GM12878 (cell line): ENCODE measurements around the gene MCC. TPM values are rescaled to one million over a fixed set of nuclear protein-coding genes. Genes with fewer than 3 reads are reported as not detected.

Experiments
- ATAC-seq: fragments of 200-7000 bp; cut with Tn5 transposase; 3 replicates; pipeline ENCODE4 v1.9.1; 2020; ENCODE audit warnings: mild to moderate bottlenecking, moderate library complexity
- BruUV-seq: library from RNA; stranded (reverse); fragments of 400-500 nt; replicated peaks from 2 replicates; lab custom pipeline; 2021; lab: Mats Ljungman, UMichigan
- CTCF ChIA-PET: fragments of 300-600 bp; sonication (Branson Sonifier 250); formaldehyde crosslinking; extraction: SDS; loops from one replicate; lab custom pipeline; 2021; ENCODE audit warnings: inconsistent platforms; lab: Yijun Ruan, JAX
- POLR2A ChIA-PET: fragments of 350-600 bp; formaldehyde crosslinking; extraction: SDS; loops from one replicate; lab custom pipeline; 2021; ENCODE audit warnings: inconsistent platforms; lab: Charles Lee
- RAD21 ChIA-PET: fragments of 300-600 bp; sonication (Branson Sonifier 250); formaldehyde crosslinking; loops from one replicate; lab custom pipeline; 2023; ENCODE audit warnings: antibody characterized with exemption; ENCODE audit not compliant: unreplicated experiment; lab: Charles Lee
- SMC1A ChIA-PET: fragments of 300-600 bp; sonication (Branson Sonifier 250); formaldehyde crosslinking; loops from one replicate; lab custom pipeline; 2023; ENCODE audit not compliant: unreplicated experiment, uncharacterized antibody; lab: Charles Lee
- DNase-seq: peaks from one replicate; pipeline ENCODE4 v3.0.0-alpha.2; 2011; ENCODE audit warnings: low read depth, low spot score
- FAIRE-seq: peaks from 3 replicates; lab custom pipeline; 2011; peaks lifted over from hg19 to GRCh38; lab: Jason Lieb, UNC
- H2AFZ ChIP-seq: 2 replicates; pipeline ENCODE4 v1.6.0; 2011; ENCODE audit warnings: low read depth, low read length, control low read depth; ENCODE audit not compliant: control insufficient read depth
- H3K27ac ChIP-seq: 2 replicates; pipeline ENCODE4 v1.5.1; 2011; ENCODE audit warnings: control low read depth; ENCODE audit not compliant: control insufficient read depth, insufficient read depth
- H3K27me3 ChIP-seq, 2 experiments: replicated peaks in 1 of 2; 2 replicates each; pipeline versions ENCODE4 v1.6.0 to v1.6.1; 2011; ENCODE audit warnings: low read length in 1 of 2; ENCODE audit not compliant: control insufficient read depth in 2 of 2, insufficient read depth in 2 of 2
- H3K36me3 ChIP-seq, 2 experiments: 2 replicates each; pipeline ENCODE4 v1.5.1; 2011; ENCODE audit warnings: low read length in 1 of 2; ENCODE audit not compliant: control insufficient read depth in 2 of 2, insufficient read depth in 2 of 2
- H3K4me1 ChIP-seq: 2 replicates; pipeline ENCODE4 v1.6.1; 2011; ENCODE audit warnings: mild to moderate bottlenecking, low read length, moderate library complexity, mixed read lengths; ENCODE audit not compliant: control insufficient read depth, insufficient read depth
- H3K4me2 ChIP-seq: 2 replicates; pipeline ENCODE4 v1.6.0; 2011; ENCODE audit warnings: control low read depth; ENCODE audit not compliant: control insufficient read depth, insufficient read depth
- H3K4me3 ChIP-seq: fragments of 200-600 bp; sonication (generic); 2 replicates; pipeline ENCODE4 v1.5.1; 2016
- H3K79me2 ChIP-seq: 2 replicates; pipeline ENCODE4 v1.6.0; 2011; ENCODE audit warnings: low read length; ENCODE audit not compliant: control insufficient read depth, insufficient read depth
- H3K9ac ChIP-seq: 2 replicates; pipeline ENCODE4 v1.8.0; 2011; ENCODE audit warnings: low read length, control low read depth, mixed read lengths; ENCODE audit not compliant: control insufficient read depth, insufficient read depth
- H3K9me3 ChIP-seq: replicated peaks from 3 replicates; pipeline ENCODE4 v1.5.1; 2011; ENCODE audit warnings: mild to moderate bottlenecking, low read length; ENCODE audit not compliant: control insufficient read depth, insufficient read depth
- H4K20me1 ChIP-seq: 2 replicates; pipeline ENCODE4 v1.6.0; 2011; ENCODE audit not compliant: control insufficient read depth, insufficient read depth
- CBX3 ChIP-seq: fragments of 200-600 bp; sonication (generic); IDR thresholded peaks from 2 replicates; pipeline ENCODE4 v1.6.1; 2016; ENCODE audit warnings: low read depth, borderline replicate concordance
- CEBPB ChIP-seq, 2 experiments: fragments of 150-350 bp in 1 of 2; IDR thresholded peaks; 2 replicates each; pipeline ENCODE4 v1.6.1; 2012 to 2014; ENCODE audit warnings: low read depth in 2 of 2, low read length in 2 of 2, borderline replicate concordance in 1 of 2, inconsistent platforms in 1 of 2
- IKZF2 ChIP-seq, 2 experiments: fragments of 450-650 bp; IDR thresholded peaks; 2 replicates each; pipeline ENCODE4 v1.6.1; 2017; ENCODE audit warnings: mild to moderate bottlenecking in 2 of 2, moderate library complexity in 2 of 2
- RB1 ChIP-seq: fragments of 450-650 bp; formaldehyde crosslinking; IDR thresholded peaks from 2 replicates; pipeline ENCODE4 v1.6.1; 2017; ENCODE audit warnings: mild to moderate bottlenecking, borderline replicate concordance
- RELA ChIP-seq: fragments of 450-650 bp; IDR thresholded peaks from 2 replicates; pipeline ENCODE4 v1.8.0; 2014; ENCODE audit warnings: borderline replicate concordance; ENCODE audit not compliant: partially characterized antibody
- SIN3A ChIP-seq: IDR thresholded peaks from 2 replicates; pipeline ENCODE4 v1.6.1; 2012; ENCODE audit warnings: low read depth, low read length, improper control_type of control experiment
- SRF ChIP-seq, 2 experiments: IDR thresholded peaks; 2 replicates each; pipeline ENCODE4 v1.6.1; 2011; ENCODE audit warnings: low read depth in 2 of 2, low read length in 2 of 2, mild to moderate bottlenecking in 1 of 2, moderate library complexity in 1 of 2
- TAF1 ChIP-seq: IDR thresholded peaks from 2 replicates; pipeline ENCODE4 v1.6.1; 2011; ENCODE audit warnings: mild to moderate bottlenecking, low read depth, low read length, borderline replicate concordance
- WRNIP1 ChIP-seq: IDR thresholded peaks from 2 replicates; pipeline ENCODE4 v1.6.1; 2011; ENCODE audit warnings: low read depth, low read length, improper control_type of control experiment, borderline replicate concordance
- YBX1 ChIP-seq: fragments of 450-650 bp; IDR thresholded peaks from 2 replicates; pipeline ENCODE4 v1.6.1; 2016; ENCODE audit warnings: antibody characterized with exemption
- WGBS: methylation state at CpG from one replicate; pipeline ENCODE4 v1.1.6; 2016; ENCODE audit warnings: low lambda C conversion rate; ENCODE audit not compliant: insufficient replicate concordance, insufficient coverage; ENCODE audit errors: missing lambda C conversion rate; 5-methylcytosine and 5-hydroxymethylcytosine counted together
- in situ Hi-C: fragments of 300-500 bp; cut with MboI; formaldehyde crosslinking; loops from 9 replicates; pipeline ENCODE4 v1.14.3; 2018; ENCODE audit warnings: mixed read lengths
- intact Hi-C: fragments of 100-400 bp; cut with micrococcal nuclease; formaldehyde crosslinking; loops from one replicate; pipeline ENCODE4 v1.14.2; 2022; ENCODE audit not compliant: unreplicated experiment
- polyA plus RNA-seq, 11 experiments: library from polyadenylated mRNA; depleted of rRNA in 4 of 11; unstranded in 6 of 11; stranded (reverse) in 5 of 11; fragments of >200 nt; fragmentation: Nextera tagmentation in 4 of 11; fragmentation: Illumina TruSeq in 1 of 11; extraction: Ambion mirVana in 4 of 11; extraction: Trizol in 1 of 11; gene quantifications; 1 replicate in 1 of 11; 2 replicates in 10 of 11; pipeline versions ENCODE4 v1.2.1 to v1.2.3, GENCODE V29; 2011 to 2016; ENCODE audit warnings: inconsistent platforms in 2 of 11, missing spikeins in 2 of 11, low read depth in 1 of 11
- total RNA-seq, 4 experiments: library from RNA; depleted of rRNA in 3 of 4; stranded (reverse); fragments of >200 nt in 3 of 4; fragmentation: Illumina TruSeq in 1 of 4; extraction: Trizol in 1 of 4; gene quantifications; 2 replicates each; pipeline versions ENCODE4 v1.2.1 to v1.2.3, GENCODE V29; 2013 to 2021
- TF ChIP-seq, protein P1 (sequence below): fragments of 450-650 bp; IDR thresholded peaks from 2 replicates; pipeline ENCODE4 v1.6.1; 2017; ENCODE audit warnings: low read depth, mild to moderate bottlenecking, moderate library complexity
- TF ChIP-seq, protein P2 (sequence below): fragments of 450-650 bp; IDR thresholded peaks from 2 replicates; pipeline ENCODE4 v1.6.1; 2016; ENCODE audit warnings: mild to moderate bottlenecking
- TF ChIP-seq, protein P3 (sequence below): fragments of 450-650 bp; IDR thresholded peaks from 2 replicates; pipeline ENCODE4 v1.6.1; 2017; ENCODE audit warnings: borderline replicate concordance

The MCC gene
- total and polyA plus RNA-seq, 10 of the 15 experiments (the other 5 are each of a cell fraction or from before 2014, with no cell fraction given) = 0.03 to 0.86 (median 0.16) TPM

DNA sequence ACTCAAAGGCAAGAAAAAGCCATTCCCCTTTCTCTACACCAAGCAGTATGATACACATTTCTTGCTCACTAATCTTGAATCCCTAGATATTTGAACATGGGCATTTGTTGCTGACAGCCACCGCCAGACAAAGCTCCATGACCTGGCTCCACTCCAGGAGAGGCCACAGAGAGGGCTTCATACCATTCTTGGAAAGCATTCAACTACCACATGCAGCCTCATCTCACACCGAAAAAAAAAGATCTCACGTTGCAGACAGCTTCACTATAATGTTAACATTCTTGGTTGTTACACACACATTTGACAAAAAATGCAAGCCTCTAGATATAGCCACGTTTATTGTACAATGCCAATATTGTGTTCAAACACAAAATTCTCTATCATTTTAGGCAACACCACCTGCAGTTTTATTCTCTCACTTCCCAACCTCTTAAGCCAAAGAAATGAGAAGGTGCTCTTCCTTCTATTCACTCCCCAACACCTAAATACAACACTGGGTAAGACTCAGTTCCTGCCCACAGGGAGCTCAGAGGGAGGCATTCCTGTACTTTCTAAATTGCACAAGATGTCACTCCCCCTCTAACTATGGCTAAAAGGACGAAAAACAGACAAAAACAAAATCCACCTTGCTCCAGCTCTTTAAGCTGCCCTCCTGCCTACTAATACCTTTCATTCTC, 275.9 kb downstream of the MCC start:
- H3K27ac ChIP-seq = no peak overlapping the region
- DNase-seq (no peak), ATAC-seq (no peak), FAIRE-seq (no peak)
- TF ChIP-seq RELA (no peak), CBX3 (no peak), WRNIP1 (no peak), SIN3A (no peak)
- TF ChIP-seq, protein P1, sequence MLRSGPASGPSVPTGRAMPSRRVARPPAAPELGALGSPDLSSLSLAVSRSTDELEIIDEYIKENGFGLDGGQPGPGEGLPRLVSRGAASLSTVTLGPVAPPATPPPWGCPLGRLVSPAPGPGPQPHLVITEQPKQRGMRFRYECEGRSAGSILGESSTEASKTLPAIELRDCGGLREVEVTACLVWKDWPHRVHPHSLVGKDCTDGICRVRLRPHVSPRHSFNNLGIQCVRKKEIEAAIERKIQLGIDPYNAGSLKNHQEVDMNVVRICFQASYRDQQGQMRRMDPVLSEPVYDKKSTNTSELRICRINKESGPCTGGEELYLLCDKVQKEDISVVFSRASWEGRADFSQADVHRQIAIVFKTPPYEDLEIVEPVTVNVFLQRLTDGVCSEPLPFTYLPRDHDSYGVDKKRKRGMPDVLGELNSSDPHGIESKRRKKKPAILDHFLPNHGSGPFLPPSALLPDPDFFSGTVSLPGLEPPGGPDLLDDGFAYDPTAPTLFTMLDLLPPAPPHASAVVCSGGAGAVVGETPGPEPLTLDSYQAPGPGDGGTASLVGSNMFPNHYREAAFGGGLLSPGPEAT = no peak
- no peaks in the 10 kb centered on the region for H3K36me3 ChIP-seq
- no peaks in the 10 kb centered on the region for H3K27me3 ChIP-seq
- no peaks in the 10 kb centered on the region for H3K4me1 ChIP-seq
- no peaks in the 10 kb centered on the region for H3K79me2 ChIP-seq
- 0% methylated on average over 5 of the region's 5 CpGs for WGBS
- intact Hi-C loops = no loop called here
- RAD21 ChIA-PET = no interaction called here
- in situ Hi-C loops = no loop called here
- CTCF ChIA-PET = no interaction called here
- H2AFZ ChIP-seq = no peak overlapping the region
- no peak overlapping the region for H3K4me3 ChIP-seq
- SMC1A ChIA-PET = no interaction called here
- no peaks in the 10 kb centered on the region for H4K20me1 ChIP-seq
- no peak overlapping the region for H3K9ac ChIP-seq
- H3K9me3 ChIP-seq = no peaks in the 10 kb centered on the region
- no TSS peak for BruUV-seq
- POLR2A ChIA-PET = no interaction called here
- H3K4me2 ChIP-seq = no peak overlapping the region

DNA sequence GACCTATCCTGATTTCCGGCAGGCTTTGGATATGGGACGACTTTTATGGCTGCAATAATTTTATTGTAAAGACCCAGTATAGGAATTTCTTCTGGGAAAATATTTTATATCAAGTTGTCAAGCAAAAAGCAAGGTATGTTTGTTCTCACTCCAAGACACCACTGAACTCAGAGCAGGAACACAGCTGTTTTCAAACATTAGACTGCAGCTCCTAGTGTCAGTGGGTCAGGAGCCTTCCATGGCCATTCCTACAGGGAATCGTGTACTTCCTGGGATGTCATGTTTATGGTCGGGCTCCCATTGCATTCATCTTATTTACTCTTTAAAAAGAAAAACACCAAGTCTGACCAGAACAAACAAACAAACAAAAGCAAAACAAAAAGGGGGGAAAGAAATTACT, 278.8 kb downstream of the MCC start:
- ChIA-PET POLR2A (no interaction called here), RAD21 (no interaction called here), CTCF (no interaction called here), SMC1A (no interaction called here)
- no peaks in the 10 kb centered on the region for H3K36me3 ChIP-seq
- no peak for DNase-seq
- H3K27me3 ChIP-seq = no peaks in the 10 kb centered on the region; a peak in 1 of 4 replicates
- H4K20me1 ChIP-seq = no peaks in the 10 kb centered on the region
- no peak for ATAC-seq
- intact Hi-C loops (no loop called here), in situ Hi-C loops (no loop called here)
- BruUV-seq = no TSS peak
- H3K27ac ChIP-seq = no peak overlapping the region
- no peak for FAIRE-seq
- no peak overlapping the region for H3K4me3 ChIP-seq
- H2AFZ ChIP-seq = no peak overlapping the region
- no peaks in the 10 kb centered on the region for H3K9me3 ChIP-seq
- H3K9ac ChIP-seq = no peak overlapping the region
- WGBS = 19% methylated on average over 4 of the region's 4 CpGs
- no peaks in the 10 kb centered on the region for H3K79me2 ChIP-seq
- no peaks in the 10 kb centered on the region for H3K4me1 ChIP-seq
- no peak overlapping the region for H3K4me2 ChIP-seq
- TF ChIP-seq, protein P2, sequence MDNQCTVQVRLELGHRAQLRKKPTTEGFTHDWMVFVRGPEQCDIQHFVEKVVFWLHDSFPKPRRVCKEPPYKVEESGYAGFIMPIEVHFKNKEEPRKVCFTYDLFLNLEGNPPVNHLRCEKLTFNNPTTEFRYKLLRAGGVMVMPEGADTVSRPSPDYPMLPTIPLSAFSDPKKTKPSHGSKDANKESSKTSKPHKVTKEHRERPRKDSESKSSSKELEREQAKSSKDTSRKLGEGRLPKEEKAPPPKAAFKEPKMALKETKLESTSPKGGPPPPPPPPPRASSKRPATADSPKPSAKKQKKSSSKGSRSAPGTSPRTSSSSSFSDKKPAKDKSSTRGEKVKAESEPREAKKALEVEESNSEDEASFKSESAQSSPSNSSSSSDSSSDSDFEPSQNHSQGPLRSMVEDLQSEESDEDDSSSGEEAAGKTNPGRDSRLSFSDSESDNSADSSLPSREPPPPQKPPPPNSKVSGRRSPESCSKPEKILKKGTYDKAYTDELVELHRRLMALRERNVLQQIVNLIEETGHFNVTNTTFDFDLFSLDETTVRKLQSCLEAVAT = no peak
- TF ChIP-seq, protein P3, sequence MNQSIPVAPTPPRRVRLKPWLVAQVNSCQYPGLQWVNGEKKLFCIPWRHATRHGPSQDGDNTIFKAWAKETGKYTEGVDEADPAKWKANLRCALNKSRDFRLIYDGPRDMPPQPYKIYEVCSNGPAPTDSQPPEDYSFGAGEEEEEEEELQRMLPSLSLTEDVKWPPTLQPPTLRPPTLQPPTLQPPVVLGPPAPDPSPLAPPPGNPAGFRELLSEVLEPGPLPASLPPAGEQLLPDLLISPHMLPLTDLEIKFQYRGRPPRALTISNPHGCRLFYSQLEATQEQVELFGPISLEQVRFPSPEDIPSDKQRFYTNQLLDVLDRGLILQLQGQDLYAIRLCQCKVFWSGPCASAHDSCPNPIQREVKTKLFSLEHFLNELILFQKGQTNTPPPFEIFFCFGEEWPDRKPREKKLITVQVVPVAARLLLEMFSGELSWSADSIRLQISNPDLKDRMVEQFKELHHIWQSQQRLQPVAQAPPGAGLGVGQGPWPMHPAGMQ = no peak
- no peak for TF ChIP-seq RELA
- no peak for TF ChIP-seq TAF1
- no peak for TF ChIP-seq YBX1
- no peak for TF ChIP-seq IKZF2 (IDR thresholded peaks at IDR 0.05)
- TF ChIP-seq SRF (IDR thresholded peaks at IDR 0.05; ENCODE audit: low read depth in 2 of 2, low read length in 2 of 2) = no peak
- TF ChIP-seq CEBPB (IDR thresholded peaks at IDR 0.05; ENCODE audit: borderline replicate concordance in 1 of 2, low read depth in 2 of 2, low read length in 2 of 2) = no peak
- no peak for TF ChIP-seq RB1
